HUDEP-2 (cell line): ENCODE measurements around the gene NUDT1.

ENCODE experiments used
- DNase-seq, 76 experiments: peaks; one replicate each; lab custom pipeline; 2025; ENCODE audit not compliant: unreplicated experiment in 76 of 76; lab: John Stamatoyannopoulos, UW

NUDT1 gene

DNA sequence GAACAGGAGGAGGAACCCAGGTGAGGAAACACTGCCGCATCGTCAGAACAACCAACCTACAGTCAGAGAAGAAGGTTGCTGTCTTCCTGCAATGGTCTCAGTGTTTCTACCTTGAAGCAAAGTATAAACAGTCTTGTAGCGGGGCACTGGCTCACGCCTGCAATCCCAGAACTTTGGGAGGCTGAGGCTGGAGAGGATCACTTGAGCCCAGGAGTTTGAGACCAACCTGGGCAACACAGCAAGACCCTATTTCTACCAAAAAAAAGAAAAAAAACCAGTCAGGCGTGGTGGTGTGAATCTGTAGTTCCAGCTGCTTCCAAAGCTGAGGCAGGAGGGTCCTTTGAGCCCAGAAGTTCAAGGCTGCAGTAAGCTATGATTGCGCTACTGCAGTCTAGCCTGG lies 48.9 kb downstream of the NUDT1 start:
- no peak for DNase-seq

- no peak for DNase-seq
These were observed 54.1 kb downstream of the NUDT1 start for GRCh38 chr7:2295936-2296620.

GRCh38 chr7:2296832-2297231 lies 54.8 kb downstream of the NUDT1 start:
- no peak for DNase-seq

GRCh38 chr7:2299131-2299829 lies 57.3 kb downstream of the NUDT1 start:
- DNase-seq = no peak

- DNase-seq = no peak
These were observed 58.0 kb downstream of the NUDT1 start for GRCh38 chr7:2299870-2300512.
